ENCODE results near the gene PPP1R7. TPM values are rescaled to one million over a fixed set of nuclear protein-coding genes. Genes with fewer than 3 reads are reported as not detected.

The PPP1R7 gene
- total and polyA plus RNA-seq, 2 of the 4 experiments (the other 2 are of a cell fraction) = 60.8 to 70.0 TPM

DNA sequence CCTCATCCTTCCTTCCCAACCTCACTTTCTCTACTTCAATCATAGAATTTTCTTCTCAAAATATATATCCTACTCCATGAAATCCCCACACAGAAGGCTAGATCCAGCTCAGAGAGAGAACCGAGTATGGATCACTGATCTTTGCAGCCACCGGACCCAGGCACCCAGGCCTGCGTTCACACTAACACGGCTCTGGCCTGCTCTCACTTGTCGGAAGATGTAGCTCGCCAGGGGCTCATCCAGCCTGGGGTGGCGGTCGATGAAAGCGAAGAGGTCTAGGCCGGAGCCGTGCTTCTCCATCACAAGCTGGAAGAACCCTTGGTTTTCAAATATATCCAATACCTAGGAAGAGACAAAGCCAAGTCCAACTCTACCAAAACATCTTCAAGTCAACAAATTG, 35.4 kb upstream of the PPP1R7 start:
- in situ Hi-C loops (cut with MboI; ENCODE audit: low sequenced_read_pairs) = no loop called here
- H3K4me3 ChIP-seq (ENCODE audit: insufficient read depth, low read depth, low read length) = no peak overlapping the region
- no peak overlapping the region for H3K27ac ChIP-seq (ENCODE audit: insufficient read depth, low read length)
- ChIA-PET CTCF (no interaction called here), POLR2A (ENCODE audit: unreplicated experiment) (no interaction called here)
- H4K91ac ChIP-seq (ENCODE audit: insufficient read depth, low read depth, low read length) = no peak overlapping the region
- no peaks in the 10 kb centered on the region for H3K27me3 ChIP-seq (ENCODE audit: control insufficient read depth, insufficient read depth, low read length)
- no peak for TF ChIP-seq SMC3 (IDR thresholded peaks at IDR 0.05; ENCODE audit: low read depth, low read length)
- TF ChIP-seq MXI1 (IDR thresholded peaks at IDR 0.05; ENCODE audit: borderline replicate concordance, low read depth, low read length) = no peak
- no peak overlapping the region for H3K14ac ChIP-seq (replicated peaks; ENCODE audit: low read depth, low read length)
- no peak overlapping the region for H2BK15ac ChIP-seq (ENCODE audit: low read depth, low read length)
- no peak overlapping the region for H2BK20ac ChIP-seq (ENCODE audit: low read depth, low read length)
- no peak overlapping the region for H3K4ac ChIP-seq (ENCODE audit: low read depth, low read length)
- no peak overlapping the region for H4K5ac ChIP-seq (ENCODE audit: low read depth, low read length)
- dilution Hi-C loops (cut with HindIII; ENCODE audit: low sequenced_read_pairs, unreplicated experiment) = no loop called here
- BruUV-seq (replicated peaks) = no TSS peak
- H3K9me3 ChIP-seq (ENCODE audit: control insufficient read depth, insufficient read depth, low read length) = no peaks in the 10 kb centered on the region
- H4K20me1 ChIP-seq (ENCODE audit: insufficient read depth, low read length) = no peaks in the 10 kb centered on the region
- no CpG with 5 or more reads among the region's 11 CpGs for WGBS, 2 experiments (ENCODE audit: extremely low coverage in 2 of 2, insufficient read length in 1 of 2)
- H3K23ac ChIP-seq (ENCODE audit: low read depth, low read length) = no peak overlapping the region
- H2BK5ac ChIP-seq (ENCODE audit: low read depth, low read length, poor library complexity, severe bottlenecking) = no peak overlapping the region
- no peak overlapping the region for H3K9ac ChIP-seq (ENCODE audit: low read depth, low read length)
- no peak overlapping the region for H2AK5ac ChIP-seq (ENCODE audit: low read depth, low read length)
- no peak overlapping the region for H4K8ac ChIP-seq (ENCODE audit: low read depth in 2 of 2, low read length in 2 of 2)
- H3K9me1 ChIP-seq (ENCODE audit: insufficient read depth, low read length) = 0 out of 2 replicates have a peak, but pooled peaks cover 3% of the 10 kb centered on the region
- 0 out of 4 replicates have a peak, but pooled peaks cover 0 to 2% of the 10 kb centered on the region in 2 experiments for H3K79me1 ChIP-seq (ENCODE audit: low read depth in 1 of 2, low read length in 2 of 2)
- H3K36me3 ChIP-seq (ENCODE audit: control insufficient read depth, insufficient read depth, low read length) = peaks cover 1% of the 10 kb centered on the region; the same call in 1 of the 2 replicates
- no peak overlapping the region for H2AK9ac ChIP-seq (replicated peaks; ENCODE audit: low read depth, low read length, poor library complexity)
- no peak overlapping the region for H2BK120ac ChIP-seq (ENCODE audit: low read depth, low read length)
- no peak overlapping the region for H3K56ac ChIP-seq (ENCODE audit: extremely low read depth, insufficient read depth, low read length)
- no peak for DNase-seq
- no peak overlapping the region for H2AFZ ChIP-seq (replicated peaks; ENCODE audit: low read length, poor library complexity)
- intact Hi-C loops (cut with micrococcal nuclease) = no loop called here
- H3K18ac ChIP-seq (ENCODE audit: low read depth, low read length) = no peak overlapping the region
- H3K4me2 ChIP-seq (ENCODE audit: low read depth, low read length) = no peak overlapping the region
- no peak for ATAC-seq (ENCODE audit: low read depth)
- no peaks in the 10 kb centered on the region for H3K4me1 ChIP-seq (ENCODE audit: control insufficient read depth, insufficient read depth, low read length)

All from IMR-90 (cell line).